Ectodermal cell (in vitro differentiated cells): ENCODE results near the gene WNT11.

Experiments used
- H3K27ac ChIP-seq: 2 replicates; pipeline ENCODE4 v1.7.0; 2013; ENCODE audit warnings: mild to moderate bottlenecking, low read depth, low read length; ENCODE audit not compliant: insufficient read depth, poor library complexity, severe bottlenecking
- H3K27me3 ChIP-seq: 2 replicates; pipeline ENCODE4 v1.7.0; 2013; ENCODE audit warnings: mild to moderate bottlenecking, low read length; ENCODE audit not compliant: insufficient read depth, control insufficient read depth, poor library complexity, severe bottlenecking
- H3K36me3 ChIP-seq: one replicate; pipeline ENCODE4 v1.7.0; 2013; ENCODE audit warnings: low read length; ENCODE audit not compliant: control insufficient read depth, insufficient read depth
- H3K4me1 ChIP-seq: one replicate; pipeline ENCODE4 v1.7.0; 2013; ENCODE audit warnings: low read length; ENCODE audit not compliant: control insufficient read depth, insufficient read depth
- H3K4me3 ChIP-seq: 2 replicates; pipeline ENCODE4 v1.7.0; 2013; ENCODE audit warnings: low read depth, low read length, control low read depth; ENCODE audit not compliant: insufficient read depth
- H3K9me3 ChIP-seq: 2 replicates; pipeline ENCODE4 v1.7.0; 2013; ENCODE audit warnings: mild to moderate bottlenecking, low read length, moderate library complexity; ENCODE audit not compliant: control insufficient read depth
- WGBS, 2 experiments: methylation state at CpG; one replicate each; pipeline ENCODE4 v1.1.7; 2013; ENCODE audit warnings: missing lambda C conversion rate in 2 of 2; 5-methylcytosine and 5-hydroxymethylcytosine counted together

The WNT11 gene

GRCh38 chr11:76147106-76147740 is 59.1 kb downstream of the WNT11 start:
- WGBS, 2 experiments, result 93% methylated on average over 14 of the region's 14 CpGs
- H3K27me3 ChIP-seq, result no peaks in the 10 kb centered on the region
- no peaks in the 10 kb centered on the region for H3K9me3 ChIP-seq
- no peak overlapping the region for H3K4me3 ChIP-seq
- H3K36me3 ChIP-seq, result no peaks in the 10 kb centered on the region
- H3K27ac ChIP-seq, result no peak overlapping the region
- H3K4me1 ChIP-seq, result no peaks in the 10 kb centered on the region

GRCh38 chr11:76143274-76143673 is 63.0 kb downstream of the WNT11 start:
- Histone ChIP-seq H3K27ac (no peak overlapping the region), H3K9me3 (no peaks in the 10 kb centered on the region), H3K4me3 (no peak overlapping the region), H3K36me3 (no peaks in the 10 kb centered on the region), H3K27me3 (no peaks in the 10 kb centered on the region), H3K4me1 (no peaks in the 10 kb centered on the region)
- WGBS, 2 experiments, result 89 to 92% methylated on average over 11 of the region's 11 CpGs

GRCh38 chr11:76141901-76142588 is 64.3 kb downstream of the WNT11 start:
- no peaks in the 10 kb centered on the region for H3K36me3 ChIP-seq
- no peaks in the 10 kb centered on the region for H3K27me3 ChIP-seq
- no peaks in the 10 kb centered on the region for H3K9me3 ChIP-seq
- no peaks in the 10 kb centered on the region for H3K4me1 ChIP-seq
- H3K27ac ChIP-seq, result no peak overlapping the region
- WGBS, 2 experiments, result 95% methylated on average over 10 of the region's 12 CpGs
- H3K4me3 ChIP-seq, result no peak overlapping the region

- Histone ChIP-seq H3K9me3 (no peaks in the 10 kb centered on the region), H3K36me3 (no peaks in the 10 kb centered on the region), H3K4me1 (no peaks in the 10 kb centered on the region), H3K27ac (no peak overlapping the region), H3K27me3 (no peaks in the 10 kb centered on the region), H3K4me3 (no peak overlapping the region)
- 95 to 96% methylated on average over 22 of the region's 22 CpGs for WGBS, 2 experiments
These were observed 65.3 kb downstream of the WNT11 start for GRCh38 chr11:76140912-76141574.

- Histone ChIP-seq H3K27me3 (no peaks in the 10 kb centered on the region), H3K4me3 (no peak overlapping the region), H3K9me3 (no peaks in the 10 kb centered on the region), H3K36me3 (no peaks in the 10 kb centered on the region), H3K27ac (no peak overlapping the region), H3K4me1 (no peaks in the 10 kb centered on the region)
- WGBS, 2 experiments, result 90 to 95% methylated on average over 2 of the region's 2 CpGs
These were observed 67.0 kb downstream of the WNT11 start for GRCh38 chr11:76139314-76139713.
